Stomach (tissue), 9 donors: Measurements from ENCODE around the gene ZNF644. TPM values are rescaled to one million over a fixed set of nuclear protein-coding genes. Genes with fewer than 3 reads are reported as not detected.

Experiments used
- DNase-seq, 2 donors: peaks; one replicate each; pipeline versions ENCODE4 v3.0.0 to v3.0.0-alpha.2; 2013 to 2019
- H3K27ac ChIP-seq, 5 donors: fragments of 200-600 bp in 4 of 5; sonication (generic) in 4 of 5; one replicate each; pipeline ENCODE4 v1.5.1; 2013 to 2019; ENCODE audit warnings: mild to moderate bottlenecking in 1 of 5, moderate library complexity in 1 of 5
- H3K27me3 ChIP-seq, 3 donors: fragments of 200-600 bp; sonication (generic); one replicate each; pipeline ENCODE4 v1.5.1; 2017 to 2019; ENCODE audit warnings: mixed run types in 1 of 3
- H3K36me3 ChIP-seq, 4 donors: fragments of 200-600 bp; sonication (generic); 1 replicate in 3 of 4; 2 replicates in 1 of 4; pipeline ENCODE4 v1.5.1; 2016 to 2019
- H3K4me1 ChIP-seq, 4 donors: fragments of 200-600 bp; sonication (generic); one replicate each; pipeline ENCODE4 v1.5.1; 2016 to 2019
- H3K4me3 ChIP-seq, 4 donors: fragments of 200-600 bp; sonication (generic) in 3 of 4; one replicate each; pipeline ENCODE4 v1.5.1; 2016 to 2019; ENCODE audit warnings: mild to moderate bottlenecking in 1 of 4
- H3K9me3 ChIP-seq, 4 donors: fragments of 200-600 bp; sonication (generic); one replicate each; pipeline ENCODE4 v1.5.1; 2016 to 2019
- EP300 ChIP-seq: sonication (generic); formaldehyde crosslinking; IDR thresholded peaks from one replicate; pipeline ENCODE4 v1.6.1; 2017; ENCODE audit warnings: antibody characterized with exemption
- POLR2A ChIP-seq, 4 donors: fragments of 450-650 bp; IDR thresholded peaks; one replicate each; pipeline ENCODE4 v1.6.1; 2016; ENCODE audit warnings: antibody characterized with exemption in 4 of 4, control low read depth in 2 of 4, mild to moderate bottlenecking in 1 of 4, moderate library complexity in 1 of 4
- POLR2AphosphoS5 ChIP-seq, 3 donors: sonication (generic); formaldehyde crosslinking; IDR thresholded peaks; one replicate each; pipeline ENCODE4 v1.6.1; 2016; ENCODE audit warnings: antibody characterized with exemption in 3 of 3
- whole genome bisulfite sequencing, 5 donors: extraction: QIAGEN DNeasy Blood & Tissue Kit in 3 of 5; methylation state at CpG; one replicate each; pipeline versions ENCODE4 v1.1.5 to v1.1.7; 2013 to 2018; 5-methylcytosine and 5-hydroxymethylcytosine counted together
- intact Hi-C: fragments of 100-400 bp; cut with DNase I; formaldehyde crosslinking; loops from one replicate; pipeline ENCODE4 v1.15.1; 2023; ENCODE audit warnings: low total_unique reads
- polyA plus RNA-seq, 3 donors: library from polyadenylated mRNA; stranded (reverse); fragments of 200-250 nt; gene quantifications; one replicate each; pipeline ENCODE4 v1.2.3, GENCODE V29; 2013
- total RNA-seq, 5 donors: library from RNA; depleted of rRNA; stranded (reverse); fragments of >200 nt; gene quantifications; one replicate each; pipeline versions ENCODE4 v1.1.0 to v1.2.3, GENCODE V29; 2014 to 2016
- TF ChIP-seq, protein P1 (sequence below), 7 experiments: fragments of 450-650 bp in 4 of 7; fragments of 200-600 bp in 3 of 7; sonication (generic) in 3 of 7; IDR thresholded peaks; one replicate each; pipeline ENCODE4 v1.5.1; 2016 to 2019; ENCODE audit warnings: antibody characterized with exemption in 7 of 7, control low read depth in 2 of 7, mild to moderate bottlenecking in 1 of 7
- donor health status: healthy with polysubstance abuse.
- donor health status: Bipolar disorder and iron deficiency.
- donor health status: healthy.

The ZNF644 gene
- total and polyA plus RNA-seq, 8 donors: 13.2 to 134 (median 43.5) TPM

DNA sequence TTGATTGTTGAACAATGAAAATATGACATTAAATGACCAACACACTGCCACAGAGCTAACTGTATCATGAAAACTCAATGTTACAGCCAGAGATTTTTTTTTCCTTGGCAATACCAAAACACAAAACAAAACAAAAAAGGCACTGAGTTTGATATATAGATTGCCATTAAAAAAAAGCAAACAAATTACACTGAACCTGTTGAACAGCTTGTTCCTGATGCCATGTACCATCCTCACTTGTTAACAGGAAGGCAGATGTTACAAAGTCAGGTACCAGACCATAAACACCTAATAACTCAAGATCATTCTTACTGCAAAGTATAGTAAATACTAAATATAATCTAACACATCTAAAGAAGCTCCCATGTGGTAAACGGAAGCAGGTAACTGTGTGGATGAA is 75.2 kb downstream of the ZNF644 start:
- Histone ChIP-seq H3K9me3 (no peaks in the 10 kb centered on the region), H3K27ac (no peak overlapping the region), H3K27me3 (no peaks in the 10 kb centered on the region), H3K4me1 (peaks cover 0 to 16% (median 0%) of the 10 kb centered on the region in 4 donors), H3K36me3 (peaks cover 0 to 6% (median 3%) of the 10 kb centered on the region in 4 donors), H3K4me3 (no peak overlapping the region)
- TF ChIP-seq POLR2A (IDR thresholded peaks at IDR 0.05): no peak
- no peak for TF ChIP-seq POLR2AphosphoS5 (IDR thresholded peaks at IDR 0.05)
- TF ChIP-seq EP300: no peak
- TF ChIP-seq, protein P1, sequence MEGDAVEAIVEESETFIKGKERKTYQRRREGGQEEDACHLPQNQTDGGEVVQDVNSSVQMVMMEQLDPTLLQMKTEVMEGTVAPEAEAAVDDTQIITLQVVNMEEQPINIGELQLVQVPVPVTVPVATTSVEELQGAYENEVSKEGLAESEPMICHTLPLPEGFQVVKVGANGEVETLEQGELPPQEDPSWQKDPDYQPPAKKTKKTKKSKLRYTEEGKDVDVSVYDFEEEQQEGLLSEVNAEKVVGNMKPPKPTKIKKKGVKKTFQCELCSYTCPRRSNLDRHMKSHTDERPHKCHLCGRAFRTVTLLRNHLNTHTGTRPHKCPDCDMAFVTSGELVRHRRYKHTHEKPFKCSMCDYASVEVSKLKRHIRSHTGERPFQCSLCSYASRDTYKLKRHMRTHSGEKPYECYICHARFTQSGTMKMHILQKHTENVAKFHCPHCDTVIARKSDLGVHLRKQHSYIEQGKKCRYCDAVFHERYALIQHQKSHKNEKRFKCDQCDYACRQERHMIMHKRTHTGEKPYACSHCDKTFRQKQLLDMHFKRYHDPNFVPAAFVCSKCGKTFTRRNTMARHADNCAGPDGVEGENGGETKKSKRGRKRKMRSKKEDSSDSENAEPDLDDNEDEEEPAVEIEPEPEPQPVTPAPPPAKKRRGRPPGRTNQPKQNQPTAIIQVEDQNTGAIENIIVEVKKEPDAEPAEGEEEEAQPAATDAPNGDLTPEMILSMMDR (IDR thresholded peaks at IDR 0.05): no peak
- DNase-seq: no peak
- intact Hi-C loops: no loop called here
- WGBS, 5 donors: 82 to 95% (median 93%) methylated on average over 1 of the region's 1 CpG

GRCh38 chr1:90945287-90945686 is 76.5 kb downstream of the ZNF644 start:
- intact Hi-C loops: no loop called here
- no peak for DNase-seq
- peaks cover 0 to 14% (median 11%) of the 10 kb centered on the region in 4 donors for H3K36me3 ChIP-seq

DNA sequence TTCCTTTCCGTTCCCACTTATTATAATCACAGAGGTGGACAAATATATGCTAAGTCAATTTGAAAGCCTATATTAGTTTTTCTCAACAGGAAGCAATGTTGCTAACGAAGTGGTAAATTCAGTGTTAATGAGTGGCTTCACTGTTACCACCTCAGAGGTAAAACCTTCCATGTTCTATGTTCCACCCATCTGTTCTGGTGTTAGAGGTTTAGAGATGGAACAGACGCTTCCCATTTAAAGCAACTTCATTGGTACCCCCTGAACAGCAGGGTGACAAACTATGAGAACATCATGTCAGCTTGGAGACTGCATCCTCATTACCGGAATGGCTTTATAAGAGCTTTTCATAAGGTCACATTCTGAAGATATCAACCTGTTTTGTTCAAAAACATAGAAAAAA is 77.9 kb downstream of the ZNF644 start:
- no peaks in the 10 kb centered on the region for H3K9me3 ChIP-seq
- no peak for DNase-seq
- H3K36me3 ChIP-seq: peaks cover 0 to 26% (median 20%) of the 10 kb centered on the region in 4 donors
- H3K4me1 ChIP-seq: peaks cover 0 to 11% (median 0%) of the 10 kb centered on the region in 4 donors
- WGBS, 5 donors: 87 to 98% (median 94%) methylated on average over 4 of the region's 4 CpGs
- H3K4me3 ChIP-seq: no peak overlapping the region
- no peaks in the 10 kb centered on the region for H3K27me3 ChIP-seq
- intact Hi-C loops: no loop called here
- H3K27ac ChIP-seq: no peak overlapping the region
- TF ChIP-seq POLR2A (IDR thresholded peaks at IDR 0.05) (no peak), POLR2AphosphoS5 (IDR thresholded peaks at IDR 0.05) (no peak), EP300 (no peak)
- TF ChIP-seq, protein P1 (IDR thresholded peaks at IDR 0.05): no peak

More at GRCh38 chr1:90945287-90945686, 76.5 kb downstream of the ZNF644 start:
- Histone ChIP-seq H3K27ac (no peak overlapping the region), H3K4me3 (no peak overlapping the region), H3K4me1 (peaks cover 0 to 11% (median 0%) of the 10 kb centered on the region in 4 donors), H3K27me3 (no peaks in the 10 kb centered on the region), H3K9me3 (no peaks in the 10 kb centered on the region)
- no peak for TF ChIP-seq POLR2AphosphoS5 (IDR thresholded peaks at IDR 0.05)
- no peak for TF ChIP-seq EP300
- TF ChIP-seq, protein P1 (IDR thresholded peaks at IDR 0.05): no peak
- no peak for TF ChIP-seq POLR2A (IDR thresholded peaks at IDR 0.05)

DNA sequence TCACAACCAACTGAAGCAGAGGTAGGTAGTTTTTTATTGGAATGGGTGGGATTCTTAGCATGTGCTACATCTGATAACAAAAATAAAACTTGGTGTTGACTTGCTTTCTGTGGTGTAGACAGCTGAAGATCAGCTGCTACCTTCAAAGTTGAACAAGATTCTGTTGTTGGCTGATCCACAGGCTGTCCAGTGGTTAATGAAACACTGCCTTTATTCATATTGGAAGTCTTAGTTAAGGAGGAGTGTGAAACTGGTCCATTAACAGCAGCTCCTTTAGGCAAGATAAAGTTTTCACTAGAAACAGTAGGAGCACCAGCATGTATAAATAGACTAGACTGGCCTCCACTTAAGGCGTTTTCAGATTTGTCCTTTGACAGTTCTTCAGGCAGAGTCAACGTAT is 81.1 kb downstream of the ZNF644 start:
- Histone ChIP-seq H3K27me3 (no peaks in the 10 kb centered on the region), H3K9me3 (no peaks in the 10 kb centered on the region), H3K4me1 (peaks cover 0 to 9% (median 1%) of the 10 kb centered on the region in 4 donors), H3K4me3 (no peak overlapping the region), H3K36me3 (peaks cover 0 to 35% (median 22%) of the 10 kb centered on the region in 4 donors), H3K27ac (no peak overlapping the region)
- WGBS, 5 donors: 90 to 97% (median 93%) methylated on average over 2 of the region's 2 CpGs
- intact Hi-C loops: no loop called here
- no peak for DNase-seq
- TF ChIP-seq POLR2A (IDR thresholded peaks at IDR 0.05): no peak

- Histone ChIP-seq H3K27ac (no peak overlapping the region), H3K27me3 (no peaks in the 10 kb centered on the region), H3K36me3 (peaks cover 0 to 38% (median 27%) of the 10 kb centered on the region in 4 donors), H3K9me3 (no peaks in the 10 kb centered on the region), H3K4me1 (peaks cover 0 to 13% (median 7%) of the 10 kb centered on the region in 4 donors), H3K4me3 (no peak overlapping the region)
- no peak for DNase-seq
- WGBS, 5 donors: 81 to 97% (median 92%) methylated on average over 1 of the region's 1 CpG
- TF ChIP-seq, protein P1 (IDR thresholded peaks at IDR 0.05): no peak
- TF ChIP-seq POLR2A (IDR thresholded peaks at IDR 0.05) (no peak), EP300 (no peak), POLR2AphosphoS5 (IDR thresholded peaks at IDR 0.05) (no peak)
- intact Hi-C loops: no loop called here
Observed at GRCh38 chr1:90936731-90937130, 85.1 kb downstream of the ZNF644 start.
